GM12878 (cell line): ENCODE measurements around the gene KISS1. TPM values are rescaled to one million over a fixed set of nuclear protein-coding genes. Genes with fewer than 3 reads are reported as not detected.

ENCODE experiments used
- ATAC-seq: fragments of 200-7000 bp; cut with Tn5 transposase; 3 replicates; pipeline ENCODE4 v1.9.1; 2020; ENCODE audit warnings: mild to moderate bottlenecking, moderate library complexity
- BruUV-seq: library from RNA; stranded (reverse); fragments of 400-500 nt; replicated peaks from 2 replicates; lab custom pipeline; 2021; lab: Mats Ljungman, UMichigan
- CTCF ChIA-PET: fragments of 300-600 bp; sonication (Branson Sonifier 250); formaldehyde crosslinking; extraction: SDS; loops from one replicate; lab custom pipeline; 2021; ENCODE audit warnings: inconsistent platforms; lab: Yijun Ruan, JAX
- POLR2A ChIA-PET: fragments of 350-600 bp; formaldehyde crosslinking; extraction: SDS; loops from one replicate; lab custom pipeline; 2021; ENCODE audit warnings: inconsistent platforms; lab: Charles Lee
- RAD21 ChIA-PET: fragments of 300-600 bp; sonication (Branson Sonifier 250); formaldehyde crosslinking; loops from one replicate; lab custom pipeline; 2023; ENCODE audit warnings: antibody characterized with exemption; ENCODE audit not compliant: unreplicated experiment; lab: Charles Lee
- SMC1A ChIA-PET: fragments of 300-600 bp; sonication (Branson Sonifier 250); formaldehyde crosslinking; loops from one replicate; lab custom pipeline; 2023; ENCODE audit not compliant: unreplicated experiment, uncharacterized antibody; lab: Charles Lee
- DNase-seq: peaks from one replicate; pipeline ENCODE4 v3.0.0-alpha.2; 2011; ENCODE audit warnings: low read depth, low spot score
- FAIRE-seq: peaks from 3 replicates; lab custom pipeline; 2011; peaks lifted over from hg19 to GRCh38; lab: Jason Lieb, UNC
- H2AFZ ChIP-seq: 2 replicates; pipeline ENCODE4 v1.6.0; 2011; ENCODE audit warnings: low read depth, low read length, control low read depth; ENCODE audit not compliant: control insufficient read depth
- H3K27ac ChIP-seq: 2 replicates; pipeline ENCODE4 v1.5.1; 2011; ENCODE audit warnings: control low read depth; ENCODE audit not compliant: control insufficient read depth, insufficient read depth
- H3K27me3 ChIP-seq, 2 experiments: replicated peaks in 1 of 2; 2 replicates each; pipeline versions ENCODE4 v1.6.0 to v1.6.1; 2011; ENCODE audit warnings: low read length in 1 of 2; ENCODE audit not compliant: control insufficient read depth in 2 of 2, insufficient read depth in 2 of 2
- H3K36me3 ChIP-seq, 2 experiments: 2 replicates each; pipeline ENCODE4 v1.5.1; 2011; ENCODE audit warnings: low read length in 1 of 2; ENCODE audit not compliant: control insufficient read depth in 2 of 2, insufficient read depth in 2 of 2
- H3K4me1 ChIP-seq: 2 replicates; pipeline ENCODE4 v1.6.1; 2011; ENCODE audit warnings: mild to moderate bottlenecking, low read length, moderate library complexity, mixed read lengths; ENCODE audit not compliant: control insufficient read depth, insufficient read depth
- H3K4me2 ChIP-seq: 2 replicates; pipeline ENCODE4 v1.6.0; 2011; ENCODE audit warnings: control low read depth; ENCODE audit not compliant: control insufficient read depth, insufficient read depth
- H3K4me3 ChIP-seq: fragments of 200-600 bp; sonication (generic); 2 replicates; pipeline ENCODE4 v1.5.1; 2016
- H3K79me2 ChIP-seq: 2 replicates; pipeline ENCODE4 v1.6.0; 2011; ENCODE audit warnings: low read length; ENCODE audit not compliant: control insufficient read depth, insufficient read depth
- H3K9ac ChIP-seq: 2 replicates; pipeline ENCODE4 v1.8.0; 2011; ENCODE audit warnings: low read length, control low read depth, mixed read lengths; ENCODE audit not compliant: control insufficient read depth, insufficient read depth
- H3K9me3 ChIP-seq: replicated peaks from 3 replicates; pipeline ENCODE4 v1.5.1; 2011; ENCODE audit warnings: mild to moderate bottlenecking, low read length; ENCODE audit not compliant: control insufficient read depth, insufficient read depth
- H4K20me1 ChIP-seq: 2 replicates; pipeline ENCODE4 v1.6.0; 2011; ENCODE audit not compliant: control insufficient read depth, insufficient read depth
- CEBPZ ChIP-seq: fragments of 150-350 bp; IDR thresholded peaks from 2 replicates; pipeline ENCODE4 v1.6.1; 2016; ENCODE audit warnings: low read depth, low read length
- CHD2 ChIP-seq: IDR thresholded peaks from 2 replicates; pipeline ENCODE4 v1.6.1; 2011; ENCODE audit warnings: low read depth, low read length, improper control_type of control experiment, borderline replicate concordance
- GABPA ChIP-seq: IDR thresholded peaks from 2 replicates; pipeline ENCODE4 v1.6.1; 2014; ENCODE audit warnings: antibody characterized with exemption, low read depth, mild to moderate bottlenecking, inconsistent platforms
- IKZF1 ChIP-seq: fragments of 450-650 bp; conservative IDR thresholded peaks from 2 replicates; pipeline ENCODE4 v1.6.1; 2017; ENCODE audit warnings: antibody characterized with exemption, mild to moderate bottlenecking
- IRF3 ChIP-seq: fragments of 450-650 bp; IDR thresholded peaks from 2 replicates; pipeline ENCODE4 v1.6.1; 2014; ENCODE audit warnings: mild to moderate bottlenecking
- MEF2A ChIP-seq: IDR thresholded peaks from 2 replicates; pipeline ENCODE4 v1.6.1; 2011; ENCODE audit warnings: low read depth, mild to moderate bottlenecking, low read length, moderate library complexity; ENCODE audit not compliant: insufficient read depth
- MTA3 ChIP-seq: IDR thresholded peaks from 2 replicates; pipeline ENCODE4 v1.6.1; 2012; ENCODE audit warnings: low read length, inconsistent platforms, borderline replicate concordance
- MYB ChIP-seq: fragments of 150-350 bp; IDR thresholded peaks from 2 replicates; pipeline ENCODE4 v1.6.1; 2014; ENCODE audit warnings: mild to moderate bottlenecking, low read depth, low read length, borderline replicate concordance
- PAX5 ChIP-seq: IDR thresholded peaks from 2 replicates; pipeline ENCODE4 v1.6.1; 2011; ENCODE audit warnings: low read depth, low read length, borderline replicate concordance
- PML ChIP-seq: IDR thresholded peaks from 2 replicates; pipeline ENCODE4 v1.6.1; 2012; ENCODE audit warnings: low read length, inconsistent platforms
- POLR2AphosphoS2 ChIP-seq: IDR thresholded peaks from 2 replicates; pipeline ENCODE4 v1.6.1; 2011; ENCODE audit warnings: low read depth, mild to moderate bottlenecking, low read length, improper control_type of control experiment, moderate library complexity
- RUNX3 ChIP-seq: IDR thresholded peaks from 2 replicates; pipeline ENCODE4 v1.6.1; 2012; ENCODE audit warnings: low read length, inconsistent platforms
- SREBF2 ChIP-seq: IDR thresholded peaks from 2 replicates; pipeline ENCODE4 v1.6.1; 2012; ENCODE audit warnings: mild to moderate bottlenecking, low read length
- WRNIP1 ChIP-seq: IDR thresholded peaks from 2 replicates; pipeline ENCODE4 v1.6.1; 2011; ENCODE audit warnings: low read depth, low read length, improper control_type of control experiment, borderline replicate concordance
- YBX1 ChIP-seq: fragments of 450-650 bp; IDR thresholded peaks from 2 replicates; pipeline ENCODE4 v1.6.1; 2016; ENCODE audit warnings: antibody characterized with exemption
- ZNF207 ChIP-seq: fragments of 450-650 bp; IDR thresholded peaks from 2 replicates; pipeline ENCODE4 v1.6.1; 2014; ENCODE audit warnings: antibody characterized with exemption, mild to moderate bottlenecking, borderline replicate concordance
- ZNF24 ChIP-seq: fragments of 450-650 bp; IDR thresholded peaks from 2 replicates; pipeline ENCODE4 v1.6.1; 2017; ENCODE audit warnings: antibody characterized with exemption, mild to moderate bottlenecking
- ZNF274 ChIP-seq: IDR thresholded peaks from one replicate; pipeline ENCODE4 v1.8.0; 2011; ENCODE audit not compliant: insufficient read length, insufficient read depth
- ZSCAN29 ChIP-seq: fragments of 450-650 bp; IDR thresholded peaks from 2 replicates; pipeline ENCODE4 v1.6.1; 2017; ENCODE audit warnings: mild to moderate bottlenecking, moderate library complexity
- WGBS: methylation state at CpG from one replicate; pipeline ENCODE4 v1.1.6; 2016; ENCODE audit warnings: low lambda C conversion rate; ENCODE audit not compliant: insufficient replicate concordance, insufficient coverage; ENCODE audit errors: missing lambda C conversion rate; 5-methylcytosine and 5-hydroxymethylcytosine counted together
- in situ Hi-C: fragments of 300-500 bp; cut with MboI; formaldehyde crosslinking; loops from 9 replicates; pipeline ENCODE4 v1.14.3; 2018; ENCODE audit warnings: mixed read lengths
- intact Hi-C: fragments of 100-400 bp; cut with micrococcal nuclease; formaldehyde crosslinking; loops from one replicate; pipeline ENCODE4 v1.14.2; 2022; ENCODE audit not compliant: unreplicated experiment
- polyA plus RNA-seq, 11 experiments: library from polyadenylated mRNA; depleted of rRNA in 4 of 11; unstranded in 6 of 11; stranded (reverse) in 5 of 11; fragments of >200 nt; fragmentation: Nextera tagmentation in 4 of 11; fragmentation: Illumina TruSeq in 1 of 11; extraction: Ambion mirVana in 4 of 11; extraction: Trizol in 1 of 11; gene quantifications; 1 replicate in 1 of 11; 2 replicates in 10 of 11; pipeline versions ENCODE4 v1.2.1 to v1.2.3, GENCODE V29; 2011 to 2016; ENCODE audit warnings: inconsistent platforms in 2 of 11, missing spikeins in 2 of 11, low read depth in 1 of 11
- total RNA-seq, 4 experiments: library from RNA; depleted of rRNA in 3 of 4; stranded (reverse); fragments of >200 nt in 3 of 4; fragmentation: Illumina TruSeq in 1 of 4; extraction: Trizol in 1 of 4; gene quantifications; 2 replicates each; pipeline versions ENCODE4 v1.2.1 to v1.2.3, GENCODE V29; 2013 to 2021
- TF ChIP-seq, protein P1 (sequence below): IDR thresholded peaks from 2 replicates; pipeline ENCODE4 v1.6.1; 2012; ENCODE audit warnings: low read depth, low read length, improper control_type of control experiment

KISS1 gene
- total and polyA plus RNA-seq, 10 of the 15 experiments (the other 5 are each of a cell fraction or from before 2014, with no cell fraction given) = not detected

GRCh38 chr1:204188959-204189639 is 7.2 kb downstream of the KISS1 start (continued):
- TF ChIP-seq PML (no peak), RUNX3 (no peak), ZSCAN29 (no peak), IKZF1 (0 out of 2 replicates have a peak, but pooled peaks have one; percentile 25), PAX5 (0 out of 2 replicates have a peak, but pooled peaks have one; percentile 16), MEF2A (no peak)

DNA sequence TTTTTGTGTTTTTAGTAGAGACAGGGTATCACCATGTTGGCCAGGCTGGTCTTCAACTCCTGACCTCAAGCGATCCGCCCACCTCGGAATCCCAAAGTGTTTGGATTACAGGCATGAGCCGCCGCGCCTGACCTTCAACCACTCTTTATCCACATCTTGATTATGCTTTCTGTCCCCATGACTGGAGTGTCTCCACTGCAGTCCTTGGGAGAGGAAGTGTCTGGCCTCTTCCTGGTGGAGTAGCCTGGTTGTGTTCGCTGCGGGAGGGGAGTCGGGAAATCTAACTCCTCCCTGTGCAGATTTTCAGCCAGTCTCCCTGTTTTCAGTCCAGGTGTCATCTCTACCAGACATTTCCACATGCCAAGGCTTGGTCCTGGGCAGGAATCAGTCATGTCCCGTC is 9.7 kb downstream of the KISS1 start:
- no peaks in the 10 kb centered on the region for H3K4me1 ChIP-seq
- 79% methylated on average over 10 of the region's 10 CpGs for WGBS
- CTCF ChIA-PET = interaction anchor here (0.7 kb wide), 1 partner anchor 212 kb away, joined by 3 read pairs; no protein-coding TSS in a partner anchor
- TF ChIP-seq MEF2A = no peak
- TF ChIP-seq WRNIP1 = no peak
- TF ChIP-seq ZNF24 = no peak
- no peak for TF ChIP-seq ZNF274
- no peak for TF ChIP-seq CHD2
- TF ChIP-seq MYB = no peak
- TF ChIP-seq GABPA = no peak
- TF ChIP-seq MTA3 = no peak
- no peak for TF ChIP-seq YBX1
- TF ChIP-seq POLR2AphosphoS2 = no peak
- no peak for TF ChIP-seq CEBPZ
- TF ChIP-seq IRF3 = no peak
- TF ChIP-seq SREBF2 = no peak
- TF ChIP-seq, protein P1, sequence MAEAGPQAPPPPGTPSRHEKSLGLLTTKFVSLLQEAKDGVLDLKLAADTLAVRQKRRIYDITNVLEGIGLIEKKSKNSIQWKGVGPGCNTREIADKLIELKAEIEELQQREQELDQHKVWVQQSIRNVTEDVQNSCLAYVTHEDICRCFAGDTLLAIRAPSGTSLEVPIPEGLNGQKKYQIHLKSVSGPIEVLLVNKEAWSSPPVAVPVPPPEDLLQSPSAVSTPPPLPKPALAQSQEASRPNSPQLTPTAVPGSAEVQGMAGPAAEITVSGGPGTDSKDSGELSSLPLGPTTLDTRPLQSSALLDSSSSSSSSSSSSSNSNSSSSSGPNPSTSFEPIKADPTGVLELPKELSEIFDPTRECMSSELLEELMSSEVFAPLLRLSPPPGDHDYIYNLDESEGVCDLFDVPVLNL = no peak
- no peak for TF ChIP-seq ZNF207

More for the DNA sequence above, 9.7 kb downstream of the KISS1 start:
- no peaks in the 10 kb centered on the region for H3K36me3 ChIP-seq
- no peak for ATAC-seq
- RAD21 ChIA-PET = no interaction called here
- H4K20me1 ChIP-seq = no peaks in the 10 kb centered on the region
- peaks cover 2 to 13% of the 10 kb centered on the region in 2 experiments; a peak in 3 of 4 replicates for H3K27me3 ChIP-seq
- POLR2A ChIA-PET = no interaction called here
- no peak for DNase-seq
- H3K9ac ChIP-seq = no peak overlapping the region
- FAIRE-seq = no peak
- no peaks in the 10 kb centered on the region for H3K79me2 ChIP-seq
- no peak overlapping the region for H3K4me2 ChIP-seq
- SMC1A ChIA-PET = no interaction called here
- no peaks in the 10 kb centered on the region for H3K9me3 ChIP-seq
- no peak overlapping the region for H3K4me3 ChIP-seq
- intact Hi-C loops = no loop called here
- no peak overlapping the region for H3K27ac ChIP-seq
- H2AFZ ChIP-seq = no peak overlapping the region
- BruUV-seq = no TSS peak
- in situ Hi-C loops = no loop called here
